ENCODE measurements around the gene LAMA4.

LAMA4 gene

GRCh38 chr6:112235956-112236355 lies 18.4 kb downstream of the LAMA4 start:
- no peak for DNase-seq

GRCh38 chr6:112234601-112235000 lies 19.8 kb downstream of the LAMA4 start:
- DNase-seq: no peak

GRCh38 chr6:112233847-112234246 lies 20.5 kb downstream of the LAMA4 start:
- DNase-seq: no peak

- no peak for DNase-seq
Measured at GRCh38 chr6:112232845-112233256, 21.5 kb downstream of the LAMA4 start.

- no peak for DNase-seq
Measured at GRCh38 chr6:112231594-112232060, 22.7 kb downstream of the LAMA4 start.

GRCh38 chr6:112231164-112231563 lies 23.2 kb downstream of the LAMA4 start:
- no peak for DNase-seq

- no peak for DNase-seq
Measured at GRCh38 chr6:112228480-112229332, 25.7 kb downstream of the LAMA4 start.

GRCh38 chr6:112227992-112228391 lies 26.4 kb downstream of the LAMA4 start:
- DNase-seq: no peak

- DNase-seq: no peak
Measured at GRCh38 chr6:112227411-112227810, 27.0 kb downstream of the LAMA4 start.

- no peak for DNase-seq
Measured at GRCh38 chr6:112225691-112226090, 28.7 kb downstream of the LAMA4 start.

- DNase-seq: no peak
Measured at GRCh38 chr6:112224088-112224487, 30.3 kb downstream of the LAMA4 start.

GRCh38 chr6:112223070-112223861 lies 31.1 kb downstream of the LAMA4 start:
- no peak for DNase-seq

GRCh38 chr6:112221981-112222852 lies 32.1 kb downstream of the LAMA4 start:
- no peak for DNase-seq

- DNase-seq: no peak
Measured at GRCh38 chr6:112221561-112221960, 32.8 kb downstream of the LAMA4 start.

GRCh38 chr6:112218563-112218962 lies 35.8 kb downstream of the LAMA4 start:
- DNase-seq: no peak

- no peak for DNase-seq
Measured at GRCh38 chr6:112216662-112217551, 37.5 kb downstream of the LAMA4 start.

GRCh38 chr6:112215488-112216284 lies 38.7 kb downstream of the LAMA4 start:
- no peak for DNase-seq

GRCh38 chr6:112214739-112215269 lies 39.6 kb downstream of the LAMA4 start:
- DNase-seq: no peak

- no peak for DNase-seq
Measured at GRCh38 chr6:112210852-112211251, 43.5 kb downstream of the LAMA4 start.

- DNase-seq: no peak
Measured at GRCh38 chr6:112209131-112209530, 45.2 kb downstream of the LAMA4 start.

GRCh38 chr6:112207776-112208175 lies 46.6 kb downstream of the LAMA4 start:
- DNase-seq: no peak

All from CD4-positive, alpha-beta T cell treated with Interleukin-17A for 4 hours (primary cell).